Neural cell (in vitro differentiated cells): ENCODE data around the gene FGFR4.

Experiments
- CTCF ChIP-seq: fragments of 450-650 bp; IDR thresholded peaks from 2 replicates; pipeline ENCODE4 v1.5.1; 2014; ENCODE audit warnings: antibody characterized with exemption, mild to moderate bottlenecking, moderate library complexity; ENCODE audit not compliant: poor library complexity, severe bottlenecking
- EP300 ChIP-seq: fragments of 450-650 bp; conservative IDR thresholded peaks from 2 replicates; pipeline ENCODE4 v1.6.1; 2014; ENCODE audit warnings: antibody characterized with exemption, mild to moderate bottlenecking, moderate library complexity; ENCODE audit not compliant: poor library complexity, severe bottlenecking
- EZH2 ChIP-seq: fragments of 200-600, 300-800 bp; shearing (Covaris generic), sonication (generic); IDR thresholded peaks from 2 replicates; pipeline ENCODE4 v1.6.1; 2014; ENCODE audit warnings: antibody characterized with exemption, low read length, borderline replicate concordance, mild to moderate bottlenecking; ENCODE audit not compliant: insufficient read depth, poor library complexity, severe bottlenecking
- MXI1 ChIP-seq: fragments of 450-650 bp; conservative IDR thresholded peaks from 2 replicates; pipeline ENCODE4 v1.6.1; 2014; ENCODE audit warnings: antibody characterized with exemption, mild to moderate bottlenecking; ENCODE audit not compliant: poor library complexity, severe bottlenecking
- POLR2AphosphoS5 ChIP-seq: IDR thresholded peaks from 2 replicates; pipeline ENCODE4 v1.6.1; 2012
- SMC3 ChIP-seq: fragments of 450-650 bp; conservative IDR thresholded peaks from 2 replicates; pipeline ENCODE4 v1.6.1; 2014; ENCODE audit warnings: antibody characterized with exemption, mild to moderate bottlenecking, moderate library complexity; ENCODE audit not compliant: poor library complexity
- TAF1 ChIP-seq: IDR thresholded peaks from 2 replicates; pipeline ENCODE4 v1.6.1; 2012; ENCODE audit warnings: low read depth

- TF ChIP-seq SMC3 (no peak), CTCF (no peak), EZH2 (no peak), POLR2AphosphoS5 (no peak), TAF1 (no peak), EP300 (no peak), MXI1 (no peak)
Observed at GRCh38 chr5:177045631-177046030, 41.1 kb upstream of the FGFR4 start.
